ENCODE measurements around the gene NOXA1. TPM values are rescaled to one million over a fixed set of nuclear protein-coding genes. Genes with fewer than 3 reads are reported as not detected.
"Not testable (repeated sequence)": the region's sequence is repeated elsewhere in the genome, so short reads cannot be mapped to it uniquely, and the experiment has no call there.

NOXA1 gene
- total and polyA plus RNA-seq, 2 donors: 1.9 to 8.4 TPM

- Histone ChIP-seq H3K4me1 (ENCODE audit: control insufficient read depth in 2 of 2, insufficient read depth in 2 of 2, low read length in 2 of 2) (peaks cover 0 to 14% of the 10 kb centered on the region in 2 donors), H3K27me3 (ENCODE audit: control insufficient read depth in 2 of 2, insufficient read depth in 1 of 2, low read length in 1 of 2) (peaks cover 30 to 69% of the 10 kb centered on the region in 2 donors)
- H3K4me3 ChIP-seq (ENCODE audit: low read length in 2 of 2); H3K36me3 ChIP-seq (ENCODE audit: control insufficient read depth in 2 of 2, insufficient read depth in 2 of 2, low read length in 1 of 2); H3K9me3 ChIP-seq (ENCODE audit: control insufficient read depth in 2 of 2, insufficient read depth in 1 of 2, low read length in 1 of 2); H3K27ac ChIP-seq (ENCODE audit: low read depth in 1 of 2, low read length in 1 of 2); DNase-seq (ENCODE audit: low read depth in 6 of 9, low spot score in 9 of 9): not testable (repeated sequence)
- 66% methylated on average over 18 of the region's 18 CpGs for WGBS
Measured at GRCh38 chr9:137410236-137410890, 12.8 kb upstream of the NOXA1 start.

DNA sequence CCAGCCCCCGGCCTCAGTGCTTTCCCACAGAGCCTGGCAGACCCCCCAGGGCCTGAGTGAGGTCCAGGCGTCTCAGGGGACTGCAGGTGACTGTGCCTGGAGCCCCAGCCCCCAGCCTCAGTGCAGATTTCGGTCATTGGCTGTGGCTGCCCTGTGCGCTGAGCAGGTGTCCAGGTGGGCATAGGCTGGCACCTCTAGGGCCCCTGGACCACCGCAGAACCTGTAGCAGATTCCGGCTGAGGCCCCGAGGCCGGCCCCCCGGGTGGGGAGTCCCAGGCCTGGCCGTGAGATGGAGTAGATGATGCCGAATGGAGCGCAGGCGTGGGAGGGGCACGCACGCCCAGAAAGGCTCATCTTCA is 12.3 kb upstream of the NOXA1 start:
- Histone ChIP-seq H3K27me3 (ENCODE audit: control insufficient read depth in 2 of 2, insufficient read depth in 1 of 2, low read length in 1 of 2) (peaks cover 30 to 65% of the 10 kb centered on the region in 2 donors), H3K4me3 (ENCODE audit: low read length in 2 of 2) (no peak overlapping the region), H3K36me3 (ENCODE audit: control insufficient read depth in 2 of 2, insufficient read depth in 2 of 2, low read length in 1 of 2) (no peaks in the 10 kb centered on the region), H3K4me1 (ENCODE audit: control insufficient read depth in 2 of 2, insufficient read depth in 2 of 2, low read length in 2 of 2) (peaks cover 0 to 14% of the 10 kb centered on the region in 2 donors), H3K9me3 (ENCODE audit: control insufficient read depth in 2 of 2, insufficient read depth in 1 of 2, low read length in 1 of 2) (peaks cover 1 to 3% of the 10 kb centered on the region in 2 donors), H3K27ac (ENCODE audit: low read depth in 1 of 2, low read length in 1 of 2) (no peak overlapping the region)
- 85% methylated on average over 15 of the region's 15 CpGs for WGBS
- DNase-seq (ENCODE audit: low read depth in 6 of 9, low spot score in 9 of 9): no peak

GRCh38 chr9:137411260-137411644 is 11.9 kb upstream of the NOXA1 start:
- WGBS: 30% methylated on average over 17 of the region's 17 CpGs
- no peak for DNase-seq (ENCODE audit: low read depth in 6 of 9, low spot score in 9 of 9)
- H3K4me1 ChIP-seq (ENCODE audit: control insufficient read depth in 2 of 2, insufficient read depth in 2 of 2, low read length in 2 of 2): peaks cover 0 to 14% of the 10 kb centered on the region in 2 donors

DNA sequence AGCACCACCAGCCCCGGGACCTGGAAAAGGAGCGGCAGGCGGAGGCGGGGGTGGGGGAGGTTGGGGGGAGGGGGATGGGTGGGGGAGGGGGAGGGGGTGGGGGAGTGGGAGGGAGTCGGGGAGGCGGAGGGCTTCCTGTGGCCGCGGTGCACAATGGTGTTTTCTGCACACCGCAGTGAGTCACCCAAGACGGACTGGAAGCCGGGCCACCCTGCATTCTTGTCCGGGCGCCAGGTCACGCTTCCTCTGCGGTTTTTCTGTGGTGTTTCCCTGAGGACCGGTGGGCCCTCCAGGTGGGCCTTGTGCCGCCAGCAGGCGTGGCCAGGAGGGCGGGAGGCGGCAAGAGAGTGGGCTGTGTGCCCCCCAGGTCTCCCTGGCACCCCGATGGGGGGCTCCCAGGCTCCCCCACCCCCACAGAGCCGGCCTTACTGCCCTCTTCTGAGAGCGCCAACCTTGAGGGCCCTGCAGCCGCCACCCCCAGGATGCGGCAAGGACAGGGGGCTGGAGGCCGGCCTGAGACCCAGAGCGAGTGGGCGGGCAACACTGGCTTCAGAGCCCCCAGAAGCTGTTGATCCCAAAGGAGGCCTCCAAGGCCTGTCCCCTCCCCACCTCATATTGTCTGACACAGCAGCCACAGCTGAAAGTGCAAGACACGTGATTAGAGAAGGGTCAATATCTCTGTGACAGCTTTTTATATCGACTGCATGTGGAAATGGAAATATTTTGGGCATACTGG is 11.4 kb upstream of the NOXA1 start:
- 22% methylated on average over 30 of the region's 30 CpGs for WGBS
- peaks cover 0 to 14% of the 10 kb centered on the region in 2 donors for H3K4me1 ChIP-seq (ENCODE audit: control insufficient read depth in 2 of 2, insufficient read depth in 2 of 2, low read length in 2 of 2)
- H3K27me3 ChIP-seq (ENCODE audit: control insufficient read depth in 2 of 2, insufficient read depth in 1 of 2, low read length in 1 of 2): peaks cover 25 to 65% of the 10 kb centered on the region in 2 donors
- H3K36me3 ChIP-seq (ENCODE audit: control insufficient read depth in 2 of 2, insufficient read depth in 2 of 2, low read length in 1 of 2): no peaks in the 10 kb centered on the region
- H3K4me3 ChIP-seq (ENCODE audit: low read length in 2 of 2): no peak overlapping the region
- H3K9me3 ChIP-seq (ENCODE audit: control insufficient read depth in 2 of 2, insufficient read depth in 1 of 2, low read length in 1 of 2): peaks cover 1 to 3% of the 10 kb centered on the region in 2 donors
- peak in 1 of 9 donors; percentile 18 for DNase-seq (ENCODE audit: low read depth in 6 of 9, low spot score in 9 of 9)
- H3K27ac ChIP-seq (ENCODE audit: low read depth in 1 of 2, low read length in 1 of 2): no peak overlapping the region

More at GRCh38 chr9:137411260-137411644, 11.9 kb upstream of the NOXA1 start:
- peaks cover 30 to 66% of the 10 kb centered on the region in 2 donors for H3K27me3 ChIP-seq (ENCODE audit: control insufficient read depth in 2 of 2, insufficient read depth in 1 of 2, low read length in 1 of 2)
- H3K9me3 ChIP-seq (ENCODE audit: control insufficient read depth in 2 of 2, insufficient read depth in 1 of 2, low read length in 1 of 2): peaks cover 1 to 3% of the 10 kb centered on the region in 2 donors
- H3K27ac ChIP-seq (ENCODE audit: low read depth in 1 of 2, low read length in 1 of 2): no peak overlapping the region
- no peak overlapping the region for H3K4me3 ChIP-seq (ENCODE audit: low read length in 2 of 2)
- H3K36me3 ChIP-seq (ENCODE audit: control insufficient read depth in 2 of 2, insufficient read depth in 2 of 2, low read length in 1 of 2): no peaks in the 10 kb centered on the region

GRCh38 chr9:137412431-137412830 is 10.8 kb upstream of the NOXA1 start:
- Histone ChIP-seq H3K27ac (ENCODE audit: low read depth in 1 of 2, low read length in 1 of 2) (no peak overlapping the region), H3K4me3 (ENCODE audit: low read length in 2 of 2) (no peak overlapping the region), H3K27me3 (ENCODE audit: control insufficient read depth in 2 of 2, insufficient read depth in 1 of 2, low read length in 1 of 2) (peaks cover 18 to 65% of the 10 kb centered on the region in 2 donors), H3K9me3 (ENCODE audit: control insufficient read depth in 2 of 2, insufficient read depth in 1 of 2, low read length in 1 of 2) (peaks cover 1 to 3% of the 10 kb centered on the region in 2 donors), H3K36me3 (ENCODE audit: control insufficient read depth in 2 of 2, insufficient read depth in 2 of 2, low read length in 1 of 2) (no peaks in the 10 kb centered on the region), H3K4me1 (ENCODE audit: control insufficient read depth in 2 of 2, insufficient read depth in 2 of 2, low read length in 2 of 2) (peaks cover 0 to 12% of the 10 kb centered on the region in 2 donors)
- 90% methylated on average over 10 of the region's 10 CpGs for WGBS
- DNase-seq (ENCODE audit: low read depth in 6 of 9, low spot score in 9 of 9): no peak

GRCh38 chr9:137415451-137415850 is 7.7 kb upstream of the NOXA1 start:
- H3K27me3 ChIP-seq (ENCODE audit: control insufficient read depth in 2 of 2, insufficient read depth in 1 of 2, low read length in 1 of 2): peaks cover 13 to 43% of the 10 kb centered on the region in 2 donors
- no peaks in the 10 kb centered on the region for H3K36me3 ChIP-seq (ENCODE audit: control insufficient read depth in 2 of 2, insufficient read depth in 2 of 2, low read length in 1 of 2)
- no peak overlapping the region for H3K4me3 ChIP-seq (ENCODE audit: low read length in 2 of 2)
- peaks cover 0 to 12% of the 10 kb centered on the region in 2 donors for H3K4me1 ChIP-seq (ENCODE audit: control insufficient read depth in 2 of 2, insufficient read depth in 2 of 2, low read length in 2 of 2)
- no peak for DNase-seq (ENCODE audit: low read depth in 6 of 9, low spot score in 9 of 9)
- H3K27ac ChIP-seq (ENCODE audit: low read depth in 1 of 2, low read length in 1 of 2): no peak overlapping the region
- H3K9me3 ChIP-seq (ENCODE audit: control insufficient read depth in 2 of 2, insufficient read depth in 1 of 2, low read length in 1 of 2): peaks cover 0 to 3% of the 10 kb centered on the region in 2 donors
- 97% methylated on average over 5 of the region's 5 CpGs for WGBS

DNA sequence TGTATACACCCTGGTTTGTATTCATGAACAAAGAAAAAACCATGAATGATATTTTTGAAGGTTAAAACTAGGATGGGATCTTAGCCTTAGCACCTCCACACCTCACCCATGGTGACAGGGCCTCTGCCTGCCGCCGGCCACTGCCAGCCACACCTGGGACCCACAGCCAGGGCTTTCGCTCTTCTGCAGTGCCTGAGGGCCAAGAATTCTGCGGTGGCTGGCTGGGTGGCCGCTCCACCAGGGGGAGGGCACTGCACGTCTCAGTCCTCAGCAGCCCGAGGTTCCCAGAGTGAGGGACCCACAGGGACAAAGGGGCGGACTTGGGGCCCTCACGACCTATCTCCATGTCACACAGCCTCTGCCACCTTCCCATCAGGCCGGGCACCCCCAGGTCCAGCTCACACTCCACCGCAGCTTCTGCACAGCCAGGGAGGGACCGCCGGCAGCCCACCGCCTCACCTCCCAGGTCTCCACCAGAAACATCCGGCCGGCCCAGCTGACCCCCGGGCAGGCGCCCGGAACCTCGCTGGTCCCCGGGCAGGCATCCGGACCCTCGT is 7.1 kb upstream of the NOXA1 start:
- Histone ChIP-seq H3K4me1 (ENCODE audit: control insufficient read depth in 2 of 2, insufficient read depth in 2 of 2, low read length in 2 of 2) (peaks cover 0 to 12% of the 10 kb centered on the region in 2 donors), H3K27ac (ENCODE audit: low read depth in 1 of 2, low read length in 1 of 2) (no peak overlapping the region), H3K4me3 (ENCODE audit: low read length in 2 of 2) (no peak overlapping the region), H3K27me3 (ENCODE audit: control insufficient read depth in 2 of 2, insufficient read depth in 1 of 2, low read length in 1 of 2) (peaks cover 6 to 41% of the 10 kb centered on the region in 2 donors), H3K9me3 (ENCODE audit: control insufficient read depth in 2 of 2, insufficient read depth in 1 of 2, low read length in 1 of 2) (peaks cover 0 to 1% of the 10 kb centered on the region in 2 donors), H3K36me3 (ENCODE audit: control insufficient read depth in 2 of 2, insufficient read depth in 2 of 2, low read length in 1 of 2) (no peaks in the 10 kb centered on the region)
- 98% methylated on average over 23 of the region's 23 CpGs for WGBS
- DNase-seq (ENCODE audit: low read depth in 6 of 9, low spot score in 9 of 9): no peak

- WGBS: 95% methylated on average over 45 of the region's 45 CpGs
- Histone ChIP-seq H3K36me3 (ENCODE audit: control insufficient read depth in 2 of 2, insufficient read depth in 2 of 2, low read length in 1 of 2) (no peaks in the 10 kb centered on the region), H3K27ac (ENCODE audit: low read depth in 1 of 2, low read length in 1 of 2) (no peak overlapping the region), H3K9me3 (ENCODE audit: control insufficient read depth in 2 of 2, insufficient read depth in 1 of 2, low read length in 1 of 2) (no peaks in the 10 kb centered on the region), H3K4me1 (ENCODE audit: control insufficient read depth in 2 of 2, insufficient read depth in 2 of 2, low read length in 2 of 2) (peaks cover 0 to 8% of the 10 kb centered on the region in 2 donors), H3K4me3 (ENCODE audit: low read length in 2 of 2) (no peak overlapping the region), H3K27me3 (ENCODE audit: control insufficient read depth in 2 of 2, insufficient read depth in 1 of 2, low read length in 1 of 2) (peaks cover 3 to 40% of the 10 kb centered on the region in 2 donors)
- DNase-seq (ENCODE audit: low read depth in 6 of 9, low spot score in 9 of 9): no peak
Measured at GRCh38 chr9:137416563-137417151, 6.5 kb upstream of the NOXA1 start.

Data from thymus (tissue), 11 donors.